Fibroblast of peridontal ligament (primary cell): ENCODE data around the gene KLHDC8A.
"Not testable (repeated sequence)": the region's sequence is repeated elsewhere in the genome, so short reads cannot be mapped to it uniquely, and the experiment has no call there.

Experiments used
- DNase-seq: peaks from one replicate; pipeline ENCODE4 v3.0.0-alpha.2; 2010; ENCODE audit errors: extremely low read depth

The KLHDC8A gene

DNA sequence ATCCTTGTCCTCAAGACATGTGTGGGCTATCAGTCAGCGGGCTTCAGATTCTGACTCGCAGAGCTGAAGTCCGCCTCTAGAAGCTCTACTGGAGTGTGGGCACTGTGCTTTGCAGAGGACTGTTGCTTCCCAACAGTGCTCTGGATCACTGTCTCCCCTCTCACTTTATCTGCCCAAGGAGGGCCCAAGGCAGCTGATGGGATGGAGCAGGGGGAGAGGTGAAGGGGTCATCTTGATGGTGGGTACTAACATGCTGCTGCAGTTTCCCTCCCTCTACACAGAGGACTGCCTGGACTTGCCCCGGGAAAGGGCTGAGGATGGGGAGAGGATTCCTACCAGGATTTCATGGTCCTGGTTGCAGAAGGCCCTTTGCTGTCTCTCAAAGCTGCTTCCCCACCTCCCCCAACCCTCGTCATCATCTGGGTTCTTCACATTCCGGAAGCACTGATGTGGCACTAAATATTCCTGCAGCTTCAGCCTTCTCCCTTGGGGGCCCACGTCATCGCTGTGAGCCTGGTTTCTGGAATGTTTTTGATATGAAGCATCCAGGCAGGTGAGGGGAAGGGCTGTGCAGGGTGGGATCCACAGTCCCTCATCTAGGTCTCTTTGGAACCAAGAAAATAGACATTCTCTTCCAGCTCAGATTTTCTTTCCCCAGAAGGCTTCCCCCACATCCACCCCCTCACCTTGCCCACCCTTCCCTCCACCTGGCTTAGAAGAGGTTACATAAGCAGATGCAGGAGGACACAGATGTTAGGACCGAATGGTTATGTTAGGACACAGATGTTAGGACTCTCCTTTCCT lies 58.3 kb downstream of the KLHDC8A start:
- DNase-seq = peak; percentile 98

DNA sequence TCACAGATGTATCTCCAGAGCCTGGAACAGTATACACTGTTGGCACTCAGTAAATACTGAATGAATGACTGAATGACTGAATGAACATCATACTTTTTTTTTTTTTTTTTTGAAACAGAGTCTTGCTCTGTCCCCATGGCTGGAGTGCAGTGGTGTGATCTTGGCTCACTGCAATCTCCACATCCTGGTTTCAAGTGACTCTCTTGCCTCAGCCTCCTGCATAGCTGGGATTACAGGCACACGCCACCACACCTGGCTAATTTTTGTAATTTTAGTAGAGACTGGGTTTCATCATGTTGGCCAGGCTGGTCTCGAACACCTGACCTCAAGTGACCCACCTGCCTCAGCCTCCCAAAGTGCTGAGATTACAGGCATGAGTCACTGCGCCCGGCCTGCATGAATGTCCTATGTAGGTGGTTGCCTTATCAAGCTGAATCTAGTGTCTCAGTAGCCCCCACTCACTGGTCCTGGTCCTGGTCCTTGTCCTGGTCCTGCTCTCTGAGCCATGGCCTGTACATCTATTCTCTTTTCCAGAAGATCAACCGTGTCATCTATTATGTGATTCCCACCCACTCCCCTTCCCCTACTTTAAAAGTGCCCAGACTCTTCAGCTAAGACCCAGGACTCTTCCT lies 59.1 kb downstream of the KLHDC8A start:
- not testable (repeated sequence) for DNase-seq

GRCh38 chr1:205296154-205296553 lies 60.6 kb downstream of the KLHDC8A start:
- no peak for DNase-seq

DNA sequence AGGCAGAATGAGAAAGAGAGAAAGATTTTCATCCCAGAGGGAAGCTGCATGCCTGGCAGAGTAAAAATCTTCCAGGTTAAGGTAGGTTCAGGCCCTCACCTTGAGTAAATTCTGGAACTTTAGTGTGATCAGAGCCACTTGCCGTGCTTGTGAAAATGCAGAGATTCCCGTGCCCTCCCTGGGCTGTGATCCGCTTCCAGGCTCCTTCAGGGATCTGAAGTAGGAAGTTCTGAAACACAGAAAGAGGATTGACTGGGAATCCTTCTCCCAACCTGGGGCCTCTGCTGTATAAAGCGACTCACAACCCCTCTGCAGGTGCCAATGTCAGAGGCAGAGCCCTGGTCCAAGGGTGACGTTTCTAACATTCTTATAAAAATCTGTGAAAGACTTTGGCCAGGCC lies 61.8 kb downstream of the KLHDC8A start:
- no peak for DNase-seq

GRCh38 chr1:205294175-205294917 lies 62.4 kb downstream of the KLHDC8A start:
- peak; percentile 94 for DNase-seq

GRCh38 chr1:205293350-205294074 lies 63.2 kb downstream of the KLHDC8A start:
- no peak for DNase-seq

DNA sequence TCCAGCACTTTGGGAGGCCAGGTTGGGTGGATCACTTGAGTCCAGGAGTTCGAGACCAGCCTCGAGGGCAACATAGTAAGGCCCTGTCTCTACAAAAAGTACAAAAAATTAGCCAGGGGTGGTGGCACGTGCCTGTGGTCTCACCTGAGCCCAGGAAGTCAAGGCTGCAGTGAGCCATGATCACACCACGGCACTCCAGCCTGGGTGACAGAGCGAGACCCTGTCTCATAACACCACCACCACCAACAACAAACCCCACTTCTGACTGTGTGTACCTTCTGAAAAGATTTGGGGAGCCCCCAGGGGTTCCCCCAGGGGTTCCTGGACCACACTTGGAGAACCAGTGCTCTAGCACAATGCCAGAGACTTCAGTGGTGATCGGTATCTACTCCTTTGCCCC lies 65.1 kb downstream of the KLHDC8A start:
- DNase-seq = no peak

DNA sequence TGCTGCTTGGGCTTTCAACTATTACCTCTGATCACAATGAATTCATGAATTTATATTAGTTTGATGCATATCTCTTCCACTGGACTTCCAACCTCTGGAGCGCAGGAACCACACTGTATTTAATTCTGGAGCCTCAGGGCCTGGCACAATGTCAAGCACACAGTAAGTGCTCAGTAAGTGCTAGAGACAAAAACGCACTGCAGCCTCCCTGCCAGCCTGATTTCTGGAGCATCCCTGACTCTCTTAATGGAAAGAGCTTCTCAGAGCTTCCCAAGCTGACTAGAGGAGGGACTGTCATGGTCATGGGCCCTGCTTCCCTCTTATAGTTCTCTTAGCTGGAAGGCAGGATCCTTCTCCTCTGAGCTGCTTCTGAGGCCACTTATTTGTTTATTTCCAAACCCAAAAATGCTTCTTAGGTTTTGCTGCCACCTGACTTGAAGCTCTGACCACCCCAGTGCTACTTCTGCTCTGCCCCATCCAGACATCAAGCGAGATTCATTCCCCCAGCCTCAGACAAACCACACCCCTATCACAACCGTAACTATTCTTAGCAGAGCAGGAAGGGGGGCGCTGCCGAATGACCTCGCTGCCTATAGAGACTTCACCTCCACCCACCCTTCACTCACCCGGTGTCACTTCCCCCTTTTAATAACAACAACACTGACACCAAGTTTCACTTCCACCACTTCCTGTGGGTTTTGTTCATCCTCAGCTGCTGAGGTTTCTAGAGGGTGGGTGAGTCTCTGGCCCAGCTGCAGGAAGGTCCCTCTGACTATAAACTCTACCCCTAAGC lies 68.8 kb downstream of the KLHDC8A start:
- no peak for DNase-seq

- DNase-seq = peak; percentile 18
These were observed 69.6 kb downstream of the KLHDC8A start for GRCh38 chr1:205287076-205287475.

GRCh38 chr1:205286335-205286950 lies 70.3 kb downstream of the KLHDC8A start:
- DNase-seq = peak; percentile 41
